Loucy (cell line): ENCODE results near the gene DHFR.

Experiments used
- EZH2phosphoT487 ChIP-seq: fragments of 200-600 bp; IDR thresholded peaks from 2 replicates; pipeline ENCODE4 v1.6.1; 2018; ENCODE audit warnings: antibody characterized with exemption, mild to moderate bottlenecking, moderate library complexity, borderline replicate concordance
- TF ChIP-seq, protein P1 (sequence below): fragments of 200-600 bp; sonication (generic); conservative IDR thresholded peaks from 2 replicates; pipeline ENCODE4 v1.5.1; 2014; ENCODE audit warnings: mild to moderate bottlenecking, antibody characterized with exemption, low read length

GRCh38 chr5:80615266-80615914 is 39.4 kb downstream of the DHFR start:
- TF ChIP-seq, protein P1, sequence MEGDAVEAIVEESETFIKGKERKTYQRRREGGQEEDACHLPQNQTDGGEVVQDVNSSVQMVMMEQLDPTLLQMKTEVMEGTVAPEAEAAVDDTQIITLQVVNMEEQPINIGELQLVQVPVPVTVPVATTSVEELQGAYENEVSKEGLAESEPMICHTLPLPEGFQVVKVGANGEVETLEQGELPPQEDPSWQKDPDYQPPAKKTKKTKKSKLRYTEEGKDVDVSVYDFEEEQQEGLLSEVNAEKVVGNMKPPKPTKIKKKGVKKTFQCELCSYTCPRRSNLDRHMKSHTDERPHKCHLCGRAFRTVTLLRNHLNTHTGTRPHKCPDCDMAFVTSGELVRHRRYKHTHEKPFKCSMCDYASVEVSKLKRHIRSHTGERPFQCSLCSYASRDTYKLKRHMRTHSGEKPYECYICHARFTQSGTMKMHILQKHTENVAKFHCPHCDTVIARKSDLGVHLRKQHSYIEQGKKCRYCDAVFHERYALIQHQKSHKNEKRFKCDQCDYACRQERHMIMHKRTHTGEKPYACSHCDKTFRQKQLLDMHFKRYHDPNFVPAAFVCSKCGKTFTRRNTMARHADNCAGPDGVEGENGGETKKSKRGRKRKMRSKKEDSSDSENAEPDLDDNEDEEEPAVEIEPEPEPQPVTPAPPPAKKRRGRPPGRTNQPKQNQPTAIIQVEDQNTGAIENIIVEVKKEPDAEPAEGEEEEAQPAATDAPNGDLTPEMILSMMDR = no peak
- TF ChIP-seq EZH2phosphoT487 = no peak
